ENCODE measurements around the gene KIF6. TPM values are rescaled to one million over a fixed set of nuclear protein-coding genes. Genes with fewer than 3 reads are reported as not detected.

The KIF6 gene
- total RNA-seq, 1 donor from 2014 or later: not detected

- H3K4me1 ChIP-seq: peaks cover 12% of the 10 kb centered on the region
- no peak for DNase-seq (ENCODE audit: extremely low spot score in 2 of 2)
- H3K9me3 ChIP-seq: no peaks in the 10 kb centered on the region
- no peaks in the 10 kb centered on the region for H3K36me3 ChIP-seq
- no peak overlapping the region for H3K27ac ChIP-seq
- no peaks in the 10 kb centered on the region for H3K27me3 ChIP-seq
- no peak overlapping the region for H3K4me3 ChIP-seq
- intact Hi-C loops (cut with DNase I): no loop called here
- TF ChIP-seq POLR2A (IDR thresholded peaks at IDR 0.05) (no peak), CTCF (IDR thresholded peaks at IDR 0.05) (no peak), POLR2AphosphoS5 (IDR thresholded peaks at IDR 0.05; ENCODE audit: insufficient read depth in 1 of 2, low read depth in 1 of 2) (no peak)
These were observed 337.4 kb downstream of the KIF6 start for GRCh38 chr6:39387785-39388184.

GRCh38 chr6:39386487-39386886 is 338.7 kb downstream of the KIF6 start:
- TF ChIP-seq POLR2A (IDR thresholded peaks at IDR 0.05): no peak
- no peak for TF ChIP-seq CTCF (IDR thresholded peaks at IDR 0.05)
- TF ChIP-seq POLR2AphosphoS5 (IDR thresholded peaks at IDR 0.05; ENCODE audit: insufficient read depth in 1 of 2, low read depth in 1 of 2): no peak
- no peaks in the 10 kb centered on the region for H3K36me3 ChIP-seq
- DNase-seq (ENCODE audit: extremely low spot score in 2 of 2): no peak
- no peak overlapping the region for H3K27ac ChIP-seq
- H3K4me3 ChIP-seq: no peak overlapping the region
- intact Hi-C loops (cut with DNase I): no loop called here
- peaks cover 12% of the 10 kb centered on the region for H3K4me1 ChIP-seq
- H3K9me3 ChIP-seq: no peaks in the 10 kb centered on the region
- no peaks in the 10 kb centered on the region for H3K27me3 ChIP-seq

DNA sequence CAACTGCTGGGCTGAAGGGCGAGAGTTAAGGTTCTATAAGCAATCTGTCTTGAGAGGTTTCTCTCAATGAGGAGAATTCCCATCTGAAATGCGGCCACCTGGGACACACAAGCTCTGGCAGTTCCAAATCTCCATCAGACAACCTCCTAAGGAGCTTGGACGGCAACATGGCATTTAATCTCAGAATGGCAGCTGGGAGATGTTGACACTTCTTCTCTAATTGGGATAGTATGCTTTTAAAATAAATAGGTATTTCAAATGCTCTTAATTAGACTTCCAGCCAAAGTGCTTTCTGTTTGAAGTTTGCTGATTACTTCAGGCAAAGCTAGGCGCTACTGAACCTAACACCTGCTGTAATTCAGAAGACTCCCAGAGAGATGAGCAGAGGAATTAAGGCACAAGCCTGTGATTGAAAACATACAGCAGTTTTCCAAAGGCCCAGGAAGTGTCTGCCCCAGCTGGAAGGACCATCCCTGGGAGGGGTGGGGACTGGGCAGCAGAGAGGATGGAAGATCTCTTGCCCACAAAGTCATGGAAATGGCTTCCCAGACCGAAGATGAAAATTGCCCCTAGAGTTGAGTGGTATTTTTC is 343.6 kb downstream of the KIF6 start:
- peaks cover 9% of the 10 kb centered on the region for H3K4me1 ChIP-seq
- H3K27ac ChIP-seq: no peak overlapping the region
- intact Hi-C loops (cut with DNase I): no loop called here
- TF ChIP-seq CTCF (IDR thresholded peaks at IDR 0.05) (no peak), POLR2AphosphoS5 (IDR thresholded peaks at IDR 0.05; ENCODE audit: insufficient read depth in 1 of 2, low read depth in 1 of 2) (no peak), POLR2A (IDR thresholded peaks at IDR 0.05) (no peak)
- H3K36me3 ChIP-seq: no peaks in the 10 kb centered on the region
- H3K4me3 ChIP-seq: no peak overlapping the region
- H3K9me3 ChIP-seq: no peaks in the 10 kb centered on the region
- H3K27me3 ChIP-seq: no peaks in the 10 kb centered on the region
- DNase-seq (ENCODE audit: extremely low spot score in 2 of 2): no peak

DNA sequence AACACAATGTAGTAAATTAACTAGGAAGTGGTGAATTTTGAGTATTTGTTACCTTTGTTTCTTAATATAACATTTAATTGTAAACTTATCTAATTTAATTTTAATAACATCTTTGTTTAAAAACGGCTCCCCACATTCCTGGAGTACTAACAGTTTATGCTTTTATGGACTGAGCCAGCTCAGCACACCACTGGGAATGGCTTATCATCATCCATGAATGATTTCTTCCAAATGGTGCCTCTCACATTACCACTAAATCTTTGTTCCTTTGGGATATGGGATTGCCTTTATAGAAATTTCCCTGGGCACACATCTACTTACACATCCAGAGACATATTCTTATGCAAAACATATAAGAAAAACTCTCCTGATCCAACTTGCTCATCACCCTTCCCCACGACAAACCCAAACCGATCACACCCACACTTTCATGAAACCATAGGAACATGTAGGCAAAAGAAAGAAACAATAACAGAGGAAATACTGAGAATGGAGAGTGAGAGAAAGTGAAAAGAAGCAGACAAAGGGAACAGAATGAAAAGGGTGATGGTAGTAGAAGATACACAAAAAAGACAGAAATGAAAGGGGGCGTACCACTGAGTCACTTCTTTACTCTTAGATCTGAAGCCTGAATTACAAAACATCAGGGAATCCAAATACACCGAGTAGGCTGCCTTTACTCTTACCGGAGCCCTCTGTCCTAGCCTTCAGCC is 344.2 kb downstream of the KIF6 start:
- Histone ChIP-seq H3K4me3 (no peak overlapping the region), H3K9me3 (no peaks in the 10 kb centered on the region), H3K27me3 (no peaks in the 10 kb centered on the region), H3K4me1 (peaks cover 4% of the 10 kb centered on the region), H3K27ac (no peak overlapping the region), H3K36me3 (no peaks in the 10 kb centered on the region)
- intact Hi-C loops (cut with DNase I): no loop called here
- DNase-seq (ENCODE audit: extremely low spot score in 2 of 2): no peak
- no peak for TF ChIP-seq POLR2AphosphoS5 (IDR thresholded peaks at IDR 0.05; ENCODE audit: insufficient read depth in 1 of 2, low read depth in 1 of 2)
- TF ChIP-seq POLR2A (IDR thresholded peaks at IDR 0.05): no peak
- no peak for TF ChIP-seq CTCF (IDR thresholded peaks at IDR 0.05)

- peaks cover 4% of the 10 kb centered on the region for H3K4me1 ChIP-seq
- no peak overlapping the region for H3K27ac ChIP-seq
- H3K4me3 ChIP-seq: no peak overlapping the region
- H3K27me3 ChIP-seq: no peaks in the 10 kb centered on the region
- TF ChIP-seq POLR2AphosphoS5 (IDR thresholded peaks at IDR 0.05; ENCODE audit: insufficient read depth in 1 of 2, low read depth in 1 of 2) (no peak), CTCF (IDR thresholded peaks at IDR 0.05) (no peak), POLR2A (IDR thresholded peaks at IDR 0.05) (no peak)
- H3K9me3 ChIP-seq: no peaks in the 10 kb centered on the region
- no peaks in the 10 kb centered on the region for H3K36me3 ChIP-seq
- DNase-seq (ENCODE audit: extremely low spot score in 2 of 2): no peak
- intact Hi-C loops (cut with DNase I): loop anchor here (10.0 kb wide), 1 partner anchor 516 kb away; no protein-coding TSS in a partner anchor
These were observed 346.2 kb downstream of the KIF6 start for GRCh38 chr6:39378960-39379425.
